Astrocyte of the spinal cord (primary cell): ENCODE measurements around the gene SIRT3.
"Not testable (repeated sequence)": the region's sequence is repeated elsewhere in the genome, so short reads cannot be mapped to it uniquely, and the experiment has no call there.

Experiments
- DNase-seq: peaks from one replicate; pipeline ENCODE4 v3.0.0; 2011; ENCODE audit warnings: low read depth, low spot score
- H3K4me3 ChIP-seq: 2 replicates; pipeline ENCODE4 v1.5.1; 2011; ENCODE audit warnings: low read depth, mild to moderate bottlenecking, low read length, moderate library complexity
- CTCF ChIP-seq: IDR thresholded peaks from 2 replicates; pipeline ENCODE4 v1.5.1; 2012; ENCODE audit warnings: low read depth, mild to moderate bottlenecking, low read length, inconsistent platforms
- in situ Hi-C: cut with HindIII; loops from 2 replicates; pipeline ENCODE4 v1.10.0; 2017; ENCODE audit warnings: low sequenced_read_pairs

The SIRT3 gene

GRCh38 chr11:189843-190311 lies 46.3 kb downstream of the SIRT3 start:
- in situ Hi-C loops, DNase-seq, H3K4me3 ChIP-seq: not testable (repeated sequence)
- peak; percentile 10 for TF ChIP-seq CTCF

- DNase-seq, H3K4me3 ChIP-seq, in situ Hi-C loops: not testable (repeated sequence)
These were observed 46.9 kb downstream of the SIRT3 start for GRCh38 chr11:189200-189783.

- DNase-seq, H3K4me3 ChIP-seq, in situ Hi-C loops: not testable (repeated sequence)
- peak; percentile 11 for TF ChIP-seq CTCF
These were observed 55.9 kb downstream of the SIRT3 start for GRCh38 chr11:180242-180641.
